Suppressor macrophage (primary cell): ENCODE measurements around the gene KRTAP10-8.
"Not testable (repeated sequence)": the region's sequence is repeated elsewhere in the genome, so short reads cannot be mapped to it uniquely, and the experiment has no call there.

Experiments used
- DNase-seq, 4 experiments: peaks; one replicate each; pipeline ENCODE4 v3.0.0-alpha.2; 2020 to 2022

The KRTAP10-8 gene

GRCh38 chr21:44599264-44600029 is 12.4 kb upstream of the KRTAP10-8 start:
- DNase-seq = no peak

- not testable (repeated sequence) for DNase-seq
Measured at GRCh38 chr21:44600118-44600978, 11.5 kb upstream of the KRTAP10-8 start, which contains the start of gene KRTAP10-7. Gene KRTAP10-7 (plus strand): TSS chr21:44600597. CDS start chr21:44600622, 25 bp downstream.

GRCh38 chr21:44601091-44601490 is 10.8 kb upstream of the KRTAP10-8 start:
- DNase-seq = not testable (repeated sequence)

GRCh38 chr21:44601596-44602462 is 10.1 kb upstream of the KRTAP10-8 start:
- DNase-seq = no peak

GRCh38 chr21:44602463-44602850 is 9.4 kb upstream of the KRTAP10-8 start:
- no peak for DNase-seq

- no peak for DNase-seq
Measured at GRCh38 chr21:44603109-44603875, 8.6 kb upstream of the KRTAP10-8 start.

- DNase-seq = no peak
Measured at GRCh38 chr21:44603911-44604310, 8.0 kb upstream of the KRTAP10-8 start.

GRCh38 chr21:44606495-44606894 is 5.4 kb upstream of the KRTAP10-8 start:
- no peak for DNase-seq

DNA sequence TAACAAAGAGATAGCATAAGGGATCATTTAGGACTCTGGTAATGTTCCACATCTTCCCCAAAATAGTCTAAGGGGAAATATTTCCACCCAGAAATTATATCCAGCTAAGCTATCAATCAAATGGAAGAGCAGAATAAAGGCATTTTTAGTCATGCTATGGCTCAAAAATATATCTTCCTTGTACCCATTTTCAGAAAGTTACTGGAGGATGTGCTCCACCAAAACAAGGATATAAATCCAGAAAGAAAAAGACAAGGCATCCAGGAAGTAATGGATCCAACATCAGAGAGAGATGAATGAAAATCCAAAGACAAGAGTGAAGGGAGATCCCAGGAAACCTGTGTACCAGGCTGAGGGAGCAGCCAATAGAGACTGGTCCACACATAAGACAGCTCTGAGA is 2.7 kb upstream of the KRTAP10-8 start:
- no peak for DNase-seq

- not testable (repeated sequence) for DNase-seq
Measured at GRCh38 chr21:44610157-44610843, 1.6 kb upstream of the KRTAP10-8 start.

DNA sequence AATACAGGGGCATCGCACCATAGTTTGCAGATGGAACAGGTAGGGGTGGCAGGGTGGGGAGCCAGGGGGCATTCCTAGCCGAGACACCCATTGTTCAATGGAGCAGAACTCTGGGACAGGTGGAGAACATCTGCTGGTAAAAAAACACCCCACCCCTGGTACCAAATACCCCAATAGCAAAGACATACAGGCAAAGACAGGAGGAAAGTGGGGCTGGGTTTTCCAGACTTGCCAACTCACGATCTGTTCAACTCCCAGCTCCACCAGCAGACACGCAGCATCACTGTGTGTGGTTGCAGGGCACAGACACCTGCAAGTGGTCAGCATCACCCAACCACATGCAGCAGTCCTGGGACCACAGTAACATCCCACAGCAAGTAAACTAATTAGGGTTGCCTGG is 328 bp upstream of the KRTAP10-8 start:
- DNase-seq = no peak

DNA sequence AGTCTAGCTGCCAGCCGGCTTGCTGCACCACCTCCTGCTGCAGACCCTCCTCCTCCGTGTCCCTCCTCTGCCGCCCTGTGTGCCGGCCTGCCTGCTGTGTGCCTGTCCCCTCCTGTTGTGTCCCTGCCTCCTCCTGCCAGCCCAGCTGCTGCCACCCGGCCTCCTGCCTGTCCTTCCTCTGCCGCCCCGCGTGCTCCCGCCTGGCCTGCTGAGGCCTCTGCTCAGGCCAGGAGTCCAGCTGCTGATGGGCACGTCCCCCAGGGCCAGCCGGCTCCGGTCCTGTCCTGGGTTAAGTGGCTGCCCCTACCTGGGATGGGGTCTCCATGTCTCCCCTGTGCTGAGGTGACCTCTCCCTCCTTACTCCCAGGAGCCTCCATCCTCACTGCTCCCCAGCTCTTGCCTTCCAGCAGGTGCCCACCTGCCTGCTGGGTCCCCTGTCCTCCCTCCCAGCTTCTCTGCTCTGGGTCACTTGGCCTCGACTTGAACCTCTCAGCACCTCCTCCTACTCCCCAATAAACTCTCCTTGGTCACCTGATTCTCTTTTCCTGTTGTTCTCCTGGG is 870 bp downstream of the KRTAP10-8 start:
- no peak for DNase-seq

DNA sequence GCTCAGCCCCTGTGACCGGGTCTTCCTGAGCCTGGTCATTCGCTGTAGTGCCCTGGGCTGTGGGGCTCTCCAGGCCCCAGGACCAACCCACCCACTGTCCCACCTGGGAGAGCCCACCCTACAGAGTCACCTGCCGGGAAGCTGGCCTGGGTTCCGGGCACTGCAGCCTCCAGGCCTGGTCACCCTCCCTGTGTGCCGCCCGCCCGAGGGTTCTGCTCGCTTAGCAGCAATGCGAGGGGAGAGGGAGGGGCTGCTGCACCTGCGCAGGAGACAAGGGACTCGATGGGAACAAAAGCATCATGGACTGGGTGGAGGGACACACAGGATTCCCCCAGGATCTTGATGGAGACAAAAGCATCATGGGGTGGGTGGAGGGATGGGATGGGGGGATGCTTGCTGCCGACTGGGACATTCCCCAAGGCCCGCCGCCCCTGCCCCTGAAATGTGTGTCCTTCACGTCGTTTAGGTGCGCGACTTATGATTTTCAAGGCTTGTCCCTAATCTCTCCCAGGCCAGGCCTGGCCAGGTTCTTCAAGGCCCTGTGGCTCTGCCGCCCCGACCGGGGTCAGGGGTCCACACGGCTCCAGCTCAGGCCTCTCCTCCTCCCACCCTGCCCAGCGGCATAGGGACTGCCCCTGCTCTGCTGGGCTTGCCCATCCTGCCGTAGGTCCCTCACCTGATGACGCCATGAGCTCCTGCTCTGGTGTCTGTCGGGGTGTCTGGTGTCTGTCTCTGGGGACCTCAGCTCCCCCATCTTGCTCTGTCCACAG is 1.7 kb downstream of the KRTAP10-8 start:
- no peak for DNase-seq

- DNase-seq = no peak
Measured at GRCh38 chr21:44614161-44614631, 2.3 kb downstream of the KRTAP10-8 start.

DNA sequence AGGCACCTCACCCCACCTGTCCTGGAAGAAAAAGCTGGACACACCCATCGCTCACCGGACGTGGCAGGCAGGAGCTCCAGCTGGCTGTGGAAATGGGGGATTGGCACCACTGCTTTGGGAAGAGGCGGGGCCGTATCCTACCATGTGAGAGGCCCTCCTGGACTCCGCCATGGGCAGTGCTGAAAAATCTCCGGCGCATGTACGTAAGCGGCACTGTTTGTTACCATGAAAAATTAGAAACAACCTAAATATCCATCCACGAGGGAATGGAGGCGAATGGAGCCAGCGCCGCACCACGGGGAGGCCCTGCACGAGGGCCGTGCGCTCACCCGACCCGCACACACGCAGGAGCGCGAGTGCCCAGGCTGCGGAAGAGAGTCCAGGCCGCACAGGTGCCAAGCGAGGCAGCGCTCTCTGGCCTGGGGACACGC is 3.1 kb downstream of the KRTAP10-8 start:
- DNase-seq = no peak

DNA sequence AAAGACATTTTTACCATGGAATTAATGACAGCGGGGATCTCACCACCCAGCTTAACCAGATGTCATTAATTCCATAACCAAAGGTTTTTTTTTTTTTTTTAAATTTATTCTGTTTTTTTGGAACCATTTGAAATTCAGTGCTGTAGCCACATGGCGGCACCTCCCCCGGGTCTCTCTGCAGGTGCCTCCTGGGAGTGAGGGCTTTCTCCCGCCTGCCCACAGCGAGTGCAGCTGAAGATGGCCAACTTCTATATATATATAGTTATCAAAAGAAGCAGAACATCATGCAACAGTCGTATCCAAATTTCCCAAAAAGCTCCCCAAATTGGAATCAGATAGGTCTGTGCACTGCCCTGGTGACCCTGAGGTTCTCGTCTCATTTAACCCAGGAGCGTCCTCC is 3.6 kb downstream of the KRTAP10-8 start:
- DNase-seq = no peak

- no peak for DNase-seq
Measured at GRCh38 chr21:44615911-44616590, 4.2 kb downstream of the KRTAP10-8 start.

DNA sequence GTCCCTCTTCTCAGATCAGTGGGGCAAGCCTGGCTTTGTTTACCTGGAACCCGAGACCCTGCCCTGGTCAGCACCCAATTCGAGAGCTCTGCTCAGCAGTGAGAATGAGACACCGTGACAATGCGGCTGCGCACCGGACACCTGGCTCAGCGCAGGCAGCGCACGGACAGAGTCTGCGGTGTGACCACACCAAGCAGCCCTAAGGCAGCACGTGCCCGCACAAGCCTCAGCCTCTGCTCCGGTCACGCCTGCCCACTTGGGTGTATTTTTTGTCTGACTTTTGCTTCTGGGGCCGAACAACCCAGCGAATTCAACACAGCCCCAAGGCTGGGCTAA is 4.7 kb downstream of the KRTAP10-8 start:
- no peak for DNase-seq

DNA sequence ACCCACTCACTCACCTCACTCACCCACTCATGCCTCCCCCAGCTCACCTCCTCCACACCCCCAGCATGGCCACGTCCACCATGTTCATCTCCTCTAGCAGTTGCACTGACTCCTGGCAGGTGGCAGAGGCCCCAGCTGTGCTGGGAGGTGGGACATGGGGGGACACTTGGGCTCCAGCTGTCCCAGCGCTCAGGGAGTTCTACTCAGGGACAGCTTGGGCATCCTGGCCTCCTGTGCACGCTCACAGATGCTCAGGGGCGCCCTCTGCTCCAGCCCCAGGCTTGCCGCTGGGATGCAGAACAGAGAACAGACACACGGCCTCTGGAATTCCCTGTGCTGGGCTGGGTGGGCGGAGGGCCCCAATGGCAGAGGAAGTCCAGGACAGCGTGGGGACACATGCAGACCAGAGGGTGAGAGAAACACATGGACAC is 5.2 kb downstream of the KRTAP10-8 start:
- no peak for DNase-seq
